DMS153 treated with DMSO at 0.1 percent for 48 hours (cell line): Measurements from ENCODE around the gene GORAB.

Source experiments
- DNase-seq: peaks from one replicate; lab custom pipeline; 2025; ENCODE audit not compliant: unreplicated experiment; lab: John Stamatoyannopoulos, UW

GORAB gene

GRCh38 chr1:170537798-170538503 lies 6.0 kb downstream of the GORAB start:
- DNase-seq = no peak

- no peak for DNase-seq
These were observed 6.7 kb downstream of the GORAB start for GRCh38 chr1:170538687-170539086.

- DNase-seq = no peak
These were observed 7.2 kb downstream of the GORAB start for GRCh38 chr1:170539154-170539553.

GRCh38 chr1:170544624-170545023 lies 12.7 kb downstream of the GORAB start:
- peak; percentile 24 for DNase-seq

GRCh38 chr1:170545476-170545875 lies 13.5 kb downstream of the GORAB start:
- no peak for DNase-seq

- DNase-seq = no peak
These were observed 15.3 kb downstream of the GORAB start for GRCh38 chr1:170547255-170547654.

GRCh38 chr1:170548497-170548896 lies 16.5 kb downstream of the GORAB start:
- no peak for DNase-seq

- DNase-seq = no peak
These were observed 23.4 kb downstream of the GORAB start for GRCh38 chr1:170555370-170555769.

GRCh38 chr1:170556917-170557316 lies 25.0 kb downstream of the GORAB start:
- no peak for DNase-seq

GRCh38 chr1:170558731-170559130 lies 26.8 kb downstream of the GORAB start:
- no peak for DNase-seq

- DNase-seq = no peak
These were observed 27.2 kb downstream of the GORAB start for GRCh38 chr1:170559166-170559565.

GRCh38 chr1:170560681-170561285 lies 28.8 kb downstream of the GORAB start:
- DNase-seq = no peak

GRCh38 chr1:170562646-170563338 lies 30.8 kb downstream of the GORAB start:
- DNase-seq = no peak

- no peak for DNase-seq
These were observed 35.2 kb downstream of the GORAB start for GRCh38 chr1:170567214-170567613.

- DNase-seq = no peak
These were observed 36.2 kb downstream of the GORAB start for GRCh38 chr1:170568197-170568596.

- no peak for DNase-seq
These were observed 45.0 kb downstream of the GORAB start for GRCh38 chr1:170576980-170577379.

- no peak for DNase-seq
These were observed 46.4 kb downstream of the GORAB start for GRCh38 chr1:170578359-170578758.

- DNase-seq = no peak
These were observed 48.9 kb downstream of the GORAB start for GRCh38 chr1:170580636-170581440.

GRCh38 chr1:170583186-170583585 lies 51.2 kb downstream of the GORAB start:
- no peak for DNase-seq

- DNase-seq = no peak
These were observed 54.6 kb downstream of the GORAB start for GRCh38 chr1:170586321-170587252.
